Cerebellar cortex (tissue), 1 donor: ENCODE measurements around the gene PXK.
A peak's percentile ranks its signal among the peaks of the same experiment; 100 is the strongest.

ENCODE experiments used
- DNase-seq: peaks from one replicate; pipeline ENCODE4 v3.0.0-alpha.2; 2015; ENCODE audit warnings: low spot score

The PXK gene

DNA sequence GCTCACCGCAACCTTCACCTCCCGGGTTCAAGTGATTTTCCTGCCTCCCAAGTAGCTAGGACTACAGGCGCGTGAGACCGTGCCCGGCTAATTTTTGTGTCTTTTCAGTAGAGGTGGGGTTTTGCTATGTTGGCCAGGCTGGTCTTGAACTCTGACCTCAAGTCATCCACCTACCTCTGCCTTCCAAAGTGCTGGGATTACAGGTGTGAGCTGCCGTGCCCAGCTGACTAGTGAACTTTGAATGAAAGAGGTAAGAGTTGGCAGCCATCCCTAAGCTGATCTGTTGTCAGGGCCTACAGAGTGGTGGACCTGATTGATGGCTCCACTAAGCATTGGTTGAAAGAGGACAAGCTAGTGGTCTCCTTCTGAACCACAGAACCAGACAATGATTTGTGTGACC lies 15.3 kb downstream of the PXK start:
- no peak for DNase-seq

DNA sequence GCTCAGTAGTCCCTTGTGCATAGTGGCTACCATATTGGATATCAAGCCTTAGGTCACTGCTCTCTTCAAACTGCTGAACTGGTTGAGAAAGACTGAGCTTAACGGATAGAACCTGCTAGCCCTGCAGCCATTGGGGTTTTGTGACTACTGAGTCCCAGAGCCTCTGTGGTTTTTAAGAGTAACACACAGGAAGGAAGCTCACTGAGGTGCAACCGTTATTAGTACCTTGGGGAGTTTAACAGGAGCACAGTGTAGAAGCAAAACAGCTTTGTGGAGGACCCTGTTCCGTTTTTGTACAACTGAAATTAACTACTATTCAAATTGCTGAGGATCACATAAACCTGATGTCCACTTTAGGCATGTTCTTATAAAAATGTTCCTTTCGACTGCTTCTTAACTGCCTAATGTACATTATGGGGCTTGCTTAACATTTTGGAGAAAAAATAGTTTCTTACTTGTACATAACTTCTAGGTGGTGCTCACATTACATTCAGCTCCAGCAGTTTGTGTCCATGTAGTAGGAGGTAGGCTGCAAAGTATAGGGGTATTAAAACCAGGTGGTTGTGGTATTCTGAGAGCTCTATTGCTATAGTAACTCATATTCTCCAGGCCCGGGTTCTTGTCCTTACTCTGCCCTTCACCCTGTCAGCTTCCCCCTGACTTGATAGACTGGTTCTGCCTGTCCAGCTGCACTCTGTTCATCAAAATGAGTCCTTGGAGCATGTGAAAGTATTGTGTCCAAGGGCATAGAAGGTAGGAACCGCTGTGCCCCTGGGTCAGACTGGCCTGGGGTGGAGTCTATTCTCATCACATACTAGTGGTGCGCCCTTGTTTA lies 17.3 kb downstream of the PXK start:
- no peak for DNase-seq

DNA sequence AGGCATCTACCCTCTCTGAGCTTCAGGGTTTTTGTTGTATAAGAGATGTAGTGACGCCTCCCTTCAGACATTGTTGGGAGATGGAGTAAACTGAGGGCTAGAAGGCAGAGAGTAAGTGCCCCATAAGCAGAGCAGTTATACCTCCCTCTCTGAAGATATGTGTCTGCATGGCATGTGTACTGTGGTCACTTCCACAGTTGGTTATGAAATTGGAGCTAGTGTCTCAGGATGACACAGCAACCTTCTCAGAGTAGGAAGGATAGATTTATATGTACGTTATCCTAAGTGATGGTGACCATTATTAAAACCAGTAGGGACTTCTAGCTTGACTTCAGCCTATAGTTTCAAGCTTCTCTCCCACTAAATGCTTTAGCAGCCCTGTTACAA lies 17.9 kb downstream of the PXK start:
- no peak for DNase-seq

DNA sequence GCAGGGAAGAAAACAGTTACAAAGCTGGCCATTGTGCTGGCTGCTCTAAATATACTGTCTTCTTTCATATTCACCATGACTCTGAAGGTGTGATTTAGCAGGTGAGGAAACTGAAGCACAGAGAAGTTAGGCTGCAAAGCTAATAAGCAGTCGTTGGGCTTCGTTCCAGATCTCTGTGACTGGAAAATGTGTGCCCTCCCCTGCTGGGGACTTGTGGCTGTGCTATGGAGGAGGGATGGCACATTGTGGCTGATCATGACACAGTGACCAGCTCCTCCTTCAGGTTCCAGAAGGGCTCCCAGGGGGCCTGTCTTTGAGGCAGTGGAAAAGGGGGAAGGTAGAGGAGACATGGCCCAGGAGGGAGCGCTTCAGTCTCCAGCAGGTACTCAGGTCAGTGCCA lies 19.2 kb downstream of the PXK start:
- peak; percentile 27 for DNase-seq

DNA sequence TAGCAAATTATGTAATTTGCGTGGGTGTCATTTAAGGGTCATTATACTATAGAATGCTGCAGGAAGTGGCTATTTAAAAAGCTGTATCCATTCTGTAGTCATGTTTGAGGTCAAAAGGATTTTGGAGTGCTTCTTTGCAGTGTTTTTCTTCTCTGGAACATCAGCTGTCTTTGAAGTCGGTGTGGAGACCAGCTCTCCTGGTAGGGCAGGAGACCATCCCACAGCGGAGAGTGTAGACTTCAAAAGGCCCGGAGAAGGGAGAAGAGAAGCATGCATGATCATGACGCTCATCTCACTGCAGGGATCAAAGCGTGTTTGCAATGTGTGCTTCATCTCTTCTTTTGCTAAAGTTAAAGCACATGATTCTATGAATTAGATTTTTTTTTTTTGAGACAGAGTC lies 19.9 kb downstream of the PXK start:
- DNase-seq = no peak

DNA sequence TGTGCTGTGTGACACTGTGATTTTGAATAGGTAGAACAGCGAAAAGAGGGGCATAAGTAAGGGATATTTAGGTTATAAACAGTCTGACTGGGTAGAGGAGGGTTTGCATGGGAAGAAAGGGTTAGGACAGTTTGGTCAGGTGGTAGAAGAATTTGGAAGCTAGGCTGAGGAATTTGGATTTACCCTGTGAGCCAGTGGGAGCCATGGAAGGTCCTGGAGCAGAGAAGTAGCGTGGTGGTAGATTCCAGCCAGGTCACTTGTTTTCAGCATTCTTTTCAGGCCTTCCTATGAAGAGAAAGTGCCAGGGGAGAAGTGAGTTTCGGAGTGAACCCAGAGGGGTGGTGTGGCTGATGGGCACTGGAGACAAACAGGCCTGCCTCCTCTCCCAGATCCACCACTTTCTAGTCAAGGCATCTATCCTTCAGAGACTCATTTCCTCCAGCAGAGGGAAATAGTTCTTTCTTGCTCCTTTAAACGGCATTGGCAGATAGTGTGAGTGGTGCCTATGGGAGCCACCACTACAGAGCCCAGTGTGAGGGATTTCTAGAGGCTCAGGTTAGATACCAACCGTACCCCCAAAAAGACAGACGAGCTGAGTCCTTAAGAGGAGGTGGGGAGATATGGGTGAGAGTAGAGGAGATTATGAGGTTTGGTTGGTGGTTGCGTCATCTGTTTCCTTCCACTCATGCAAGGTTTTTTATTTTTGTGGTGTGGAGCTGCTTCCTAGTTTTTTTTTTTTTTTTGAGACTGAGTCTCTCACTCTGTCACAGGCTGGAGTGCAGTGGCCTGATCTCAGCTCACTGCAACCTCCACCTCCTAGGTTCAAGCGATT lies 21.2 kb downstream of the PXK start:
- DNase-seq = no peak

DNA sequence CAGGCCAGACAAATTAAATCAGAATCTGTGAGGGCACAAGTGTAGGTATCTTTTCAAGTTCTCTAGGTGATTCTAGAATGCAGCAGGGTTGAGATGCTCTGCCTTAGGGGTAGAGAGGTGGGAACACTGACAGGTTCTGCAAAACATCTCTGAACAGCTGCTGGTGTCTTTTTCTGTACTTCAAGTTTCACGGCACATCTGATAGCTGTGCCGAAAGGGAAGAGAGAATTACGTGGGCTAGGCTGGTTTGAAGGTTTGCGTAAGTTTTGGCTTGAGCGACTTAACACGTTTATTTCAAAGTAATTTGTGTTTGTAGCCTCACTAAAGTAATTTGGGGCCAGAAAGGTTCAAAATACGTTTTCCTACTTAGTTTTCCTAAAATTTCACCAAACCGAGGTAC lies 22.5 kb downstream of the PXK start:
- DNase-seq = no peak

DNA sequence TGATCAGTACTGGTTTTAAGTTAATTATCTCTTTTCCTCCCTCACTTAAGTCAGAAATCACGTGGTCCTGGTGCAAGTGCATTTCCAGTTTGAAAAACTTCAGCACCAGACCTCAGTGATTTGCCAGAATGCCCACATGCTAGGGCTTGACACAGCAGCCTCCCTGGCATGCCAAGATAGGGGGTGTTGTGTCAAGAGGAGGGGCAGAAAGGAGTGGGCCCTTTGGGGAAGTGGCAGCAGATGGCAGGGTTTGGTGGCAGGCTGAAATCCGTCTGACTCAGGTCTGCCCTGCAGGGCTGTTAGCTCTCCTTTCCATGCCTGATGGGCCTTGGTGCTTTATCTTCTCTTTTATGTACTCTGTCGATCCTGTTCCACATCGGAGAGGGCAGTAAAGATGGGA lies 23.4 kb downstream of the PXK start:
- peak; percentile 24 for DNase-seq

DNA sequence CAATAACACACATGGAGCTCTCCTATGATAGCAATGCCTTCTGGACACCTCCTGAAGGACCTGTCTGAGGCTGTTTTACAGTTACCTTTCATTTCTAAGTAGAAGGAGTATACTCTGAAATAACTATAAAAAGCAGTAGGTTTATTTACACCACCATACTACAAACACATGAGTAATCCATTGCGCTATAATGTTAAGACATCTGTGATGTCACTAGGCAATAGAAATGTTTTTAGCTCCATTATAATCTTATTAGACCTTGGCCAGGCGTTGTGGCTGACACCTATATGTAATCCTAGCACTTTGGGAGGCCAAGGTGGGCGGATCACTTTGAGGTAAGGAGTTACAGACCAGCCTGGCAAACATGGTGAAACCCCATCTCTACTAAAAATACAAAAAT lies 24.7 kb downstream of the PXK start:
- no peak for DNase-seq

DNA sequence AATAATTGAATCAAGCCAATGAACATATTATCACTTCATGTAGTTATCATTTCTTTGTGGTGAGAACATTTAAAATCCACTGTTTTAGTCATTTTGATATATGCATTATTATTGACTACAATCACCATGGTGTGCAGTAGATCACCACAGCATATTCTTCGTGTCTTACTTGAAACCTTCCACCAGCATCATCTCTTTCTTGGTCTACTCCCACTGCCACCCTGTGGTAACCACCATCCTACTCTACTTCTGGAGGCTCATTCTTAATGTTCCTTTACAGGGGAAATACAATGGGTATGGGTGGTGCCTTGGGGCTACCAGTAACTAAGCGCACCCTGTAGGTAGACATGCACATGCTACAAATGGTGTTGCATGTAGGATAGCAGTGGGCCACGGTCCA lies 25.4 kb downstream of the PXK start:
- no peak for DNase-seq

DNA sequence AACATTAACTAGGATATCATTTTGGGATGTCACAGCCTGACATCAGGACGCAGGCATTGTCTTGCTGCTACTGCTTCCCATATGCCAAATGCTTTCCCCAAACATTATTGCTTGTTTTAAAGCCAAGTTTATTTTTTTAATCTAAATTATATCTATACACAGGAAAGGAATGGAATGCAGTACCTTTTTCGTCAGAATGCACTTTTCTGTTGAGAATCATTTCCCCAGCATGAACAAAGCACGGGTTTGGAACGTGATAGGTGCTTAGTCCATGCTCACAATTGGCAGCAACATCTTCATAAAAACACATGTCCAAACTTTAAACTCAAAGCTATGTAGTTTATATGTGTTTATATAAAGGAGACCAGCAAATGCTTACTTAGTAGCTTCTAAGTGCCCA lies 26.1 kb downstream of the PXK start:
- no peak for DNase-seq

DNA sequence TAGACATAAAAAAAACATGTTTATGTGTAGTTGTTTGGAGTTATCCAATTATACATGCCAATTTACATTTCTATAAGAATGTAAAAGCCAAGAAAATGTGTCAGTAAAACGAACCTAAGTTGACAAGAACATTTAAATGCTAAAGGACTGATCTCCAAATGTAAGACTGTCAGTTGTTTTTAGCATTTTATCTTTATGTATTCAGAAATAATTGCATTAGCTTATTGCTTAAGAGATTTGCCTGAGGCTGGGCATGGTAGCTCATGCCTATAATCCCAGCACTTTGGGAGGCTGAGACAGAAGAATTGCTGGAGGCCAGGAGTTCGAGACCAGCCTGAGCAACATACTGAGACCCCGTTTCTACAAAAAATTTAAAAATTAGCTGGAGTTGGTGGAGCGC lies 26.9 kb downstream of the PXK start:
- no peak for DNase-seq

DNA sequence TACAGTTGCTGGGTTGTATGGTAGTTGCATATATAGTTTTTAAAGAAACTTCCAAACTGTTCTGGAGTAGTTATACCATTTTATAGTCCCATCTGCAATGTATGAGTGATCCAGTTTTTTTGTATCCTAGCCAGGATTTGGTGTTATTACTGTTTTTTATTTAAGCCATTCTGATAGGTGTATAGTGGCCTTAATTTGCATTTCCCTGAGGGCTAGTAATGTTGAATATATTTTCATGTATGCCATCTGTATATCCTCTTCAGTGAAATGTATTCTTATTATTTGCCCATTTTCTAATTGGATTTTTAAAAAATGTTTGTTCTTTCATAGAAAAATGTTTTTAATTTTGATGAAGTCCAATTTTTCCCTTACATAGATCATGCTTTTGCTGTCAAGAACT lies 29.2 kb downstream of the PXK start:
- no peak for DNase-seq

DNA sequence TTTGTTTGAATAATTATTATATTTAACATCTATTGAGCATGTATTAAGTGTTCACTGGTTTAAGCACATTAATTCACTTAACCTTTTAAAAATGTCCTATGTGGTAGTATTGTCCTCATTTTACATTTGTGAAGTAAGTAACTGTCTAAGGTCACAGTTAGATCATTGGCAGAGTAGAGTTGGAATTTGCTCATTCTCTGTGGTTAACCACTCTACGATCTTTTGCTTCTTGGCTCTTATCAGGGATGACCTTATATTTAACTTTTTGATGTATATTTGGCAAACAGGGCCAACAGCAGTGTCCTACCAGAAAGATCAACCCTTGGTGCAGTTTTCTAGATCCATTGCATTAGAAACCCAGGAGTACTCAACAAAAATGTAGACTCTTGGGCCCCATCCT lies 34.0 kb downstream of the PXK start:
- DNase-seq = no peak

DNA sequence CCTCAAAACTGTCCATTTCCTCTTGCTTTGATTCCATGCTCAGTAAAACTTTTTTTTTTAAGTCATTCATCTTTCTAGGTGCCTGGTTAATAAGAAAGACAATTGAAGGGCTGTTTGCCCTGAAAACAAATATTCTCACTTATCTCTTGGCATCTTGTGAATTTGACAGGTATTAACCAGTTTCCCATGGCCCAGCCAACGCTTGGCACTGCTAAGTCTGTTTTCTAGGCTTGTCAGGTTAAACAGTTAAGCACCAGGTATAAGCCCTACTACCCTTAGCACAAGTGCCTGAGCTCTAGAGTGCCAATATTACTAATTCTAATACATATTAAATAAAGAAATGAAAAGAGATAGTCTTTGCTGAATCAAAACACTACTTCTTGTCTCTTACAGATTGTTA lies 36.3 kb downstream of the PXK start:
- DNase-seq = no peak

DNA sequence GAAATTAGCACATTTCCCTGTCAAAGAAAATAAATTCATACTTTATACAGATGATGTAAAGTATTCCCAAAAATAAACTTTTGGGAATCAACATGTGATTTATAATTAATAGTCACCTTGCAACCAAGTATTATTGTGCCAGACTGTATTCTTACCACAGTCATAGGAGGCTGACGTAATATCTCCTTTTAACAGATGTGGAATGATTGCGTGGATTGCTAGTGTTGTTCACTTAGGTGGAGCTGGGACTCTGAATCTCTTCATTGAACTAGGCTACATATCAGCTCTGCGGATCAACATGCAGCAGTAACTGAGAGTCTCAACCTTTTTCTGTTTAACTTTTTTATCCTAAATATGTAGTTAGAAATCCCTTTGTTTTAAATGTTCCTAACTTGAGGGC lies 37.2 kb downstream of the PXK start:
- no peak for DNase-seq

DNA sequence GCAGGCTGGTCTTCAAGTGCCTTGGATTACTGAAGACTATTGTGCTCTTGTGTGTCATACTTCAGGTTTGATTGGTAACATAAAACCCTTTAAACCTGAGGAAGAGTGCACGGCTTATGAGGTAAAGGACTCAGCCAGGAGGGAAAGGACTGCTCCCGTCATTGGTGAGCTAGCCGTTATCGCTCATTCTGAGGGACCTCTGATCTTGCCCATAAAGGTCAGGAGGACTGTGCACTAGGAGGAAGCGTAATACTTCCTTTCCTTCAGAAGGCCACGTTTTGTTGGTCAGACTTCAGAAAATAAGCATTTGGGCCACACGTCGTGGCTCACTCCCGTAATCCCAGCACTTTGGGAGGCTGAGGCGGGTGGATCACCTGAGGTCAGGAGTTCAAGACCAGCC lies 37.7 kb downstream of the PXK start:
- no peak for DNase-seq

DNA sequence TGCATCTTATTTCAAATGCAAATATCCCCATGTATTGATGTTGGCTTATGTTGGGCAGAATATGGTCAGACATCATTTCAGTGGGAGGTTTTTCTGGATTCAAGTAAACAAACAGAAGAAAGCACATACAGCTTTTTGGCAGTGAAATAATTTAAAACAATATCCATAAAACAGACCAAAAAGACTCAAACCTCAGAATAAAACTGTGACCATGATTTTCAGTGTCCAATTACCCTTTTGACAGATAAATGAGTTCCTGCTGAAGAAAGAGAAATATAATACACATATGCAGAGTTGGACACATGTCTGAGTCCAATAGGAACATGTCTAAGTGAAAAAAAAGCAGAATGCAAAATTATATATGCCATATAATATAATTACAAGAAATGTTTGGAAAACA lies 39.1 kb downstream of the PXK start:
- DNase-seq = no peak

DNA sequence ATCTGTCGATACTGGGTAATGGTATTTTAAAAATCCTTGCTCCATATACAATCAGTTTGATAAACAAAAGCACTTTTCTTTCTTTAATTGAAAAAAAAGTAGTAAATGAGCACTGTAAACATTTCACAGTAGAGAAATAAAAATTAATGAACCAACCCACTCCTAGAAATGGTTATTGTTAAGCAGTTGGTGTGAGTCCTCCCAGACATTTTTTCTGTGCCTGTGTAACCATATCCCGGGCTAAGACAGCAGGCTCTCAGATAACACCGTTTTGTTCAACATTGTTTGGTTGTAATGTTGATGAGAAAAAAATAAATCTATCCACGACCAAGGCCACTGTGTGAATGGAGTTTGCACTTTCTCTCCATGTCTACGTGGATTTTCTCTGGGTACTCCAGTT lies 42.6 kb downstream of the PXK start:
- DNase-seq = no peak

DNA sequence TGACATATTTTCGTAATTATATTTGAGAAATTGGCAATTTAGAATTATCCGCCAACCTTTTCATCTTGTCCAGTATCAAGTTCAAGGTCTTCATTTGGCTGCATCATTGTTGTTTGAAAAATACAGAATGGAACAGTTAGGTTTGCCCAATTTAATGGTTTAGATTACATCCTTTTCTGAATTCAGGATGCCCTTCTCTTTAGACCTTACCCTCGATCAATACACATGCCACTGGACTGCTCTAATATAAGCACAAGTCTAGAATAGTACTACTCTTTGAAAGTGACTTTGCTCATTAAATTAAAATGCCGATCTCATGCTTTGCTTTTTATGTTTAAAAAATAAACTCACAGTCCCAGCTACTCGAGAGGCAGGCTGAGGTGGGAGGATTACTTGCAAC lies 44.5 kb downstream of the PXK start:
- no peak for DNase-seq

DNA sequence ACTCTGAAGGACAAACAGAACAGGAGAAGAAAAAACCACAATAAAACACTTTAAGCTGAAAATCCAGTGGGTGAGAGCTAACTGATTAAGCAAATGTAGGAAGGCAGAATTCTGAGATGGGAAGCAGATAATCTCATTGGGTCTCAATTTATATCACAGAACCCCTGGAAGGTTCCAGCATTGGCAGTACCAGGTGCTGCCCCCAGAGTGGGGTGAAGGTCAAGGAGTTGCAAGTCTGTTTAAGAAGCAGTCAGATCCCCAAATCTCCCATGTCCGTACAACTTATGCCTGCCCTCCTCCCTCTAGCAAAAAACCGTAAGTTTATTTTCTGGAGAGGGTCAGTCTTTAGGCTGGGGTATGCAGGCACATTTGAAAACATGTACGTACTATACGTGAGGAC lies 45.1 kb downstream of the PXK start:
- no peak for DNase-seq

DNA sequence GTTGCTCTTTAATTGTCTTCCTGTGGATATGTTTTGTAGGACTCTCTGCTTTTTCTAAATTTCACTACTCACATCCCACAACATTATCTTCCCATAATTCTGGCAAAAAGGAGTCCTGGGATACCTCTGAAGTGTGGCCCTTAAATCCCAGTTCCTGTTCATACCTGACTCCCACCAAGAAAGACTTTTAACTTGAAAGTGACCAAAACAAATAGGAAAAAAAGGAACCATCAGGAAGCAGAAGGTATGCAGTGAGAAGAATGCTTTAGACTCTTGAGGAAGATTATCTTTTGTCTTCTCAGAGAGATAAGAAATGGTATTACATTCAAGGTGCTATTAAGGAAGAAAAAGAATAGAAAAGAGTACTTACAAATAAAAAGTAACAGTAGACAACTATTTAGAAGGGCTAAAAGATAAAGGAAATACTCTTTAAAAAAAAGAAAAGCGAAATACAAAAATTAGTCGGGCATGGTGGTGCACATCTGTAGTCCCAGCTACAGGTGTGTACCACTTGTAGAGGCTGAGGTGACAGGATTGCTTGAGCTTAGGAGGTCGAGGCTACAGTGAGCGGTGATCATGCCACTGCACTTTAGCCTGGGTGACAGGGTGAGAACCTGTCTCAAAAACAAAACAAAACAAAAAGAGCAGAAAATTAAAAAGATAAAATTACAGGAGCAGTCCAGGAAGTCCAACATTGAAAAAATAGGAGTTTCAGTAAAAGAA lies 46.8 kb downstream of the PXK start:
- no peak for DNase-seq

DNA sequence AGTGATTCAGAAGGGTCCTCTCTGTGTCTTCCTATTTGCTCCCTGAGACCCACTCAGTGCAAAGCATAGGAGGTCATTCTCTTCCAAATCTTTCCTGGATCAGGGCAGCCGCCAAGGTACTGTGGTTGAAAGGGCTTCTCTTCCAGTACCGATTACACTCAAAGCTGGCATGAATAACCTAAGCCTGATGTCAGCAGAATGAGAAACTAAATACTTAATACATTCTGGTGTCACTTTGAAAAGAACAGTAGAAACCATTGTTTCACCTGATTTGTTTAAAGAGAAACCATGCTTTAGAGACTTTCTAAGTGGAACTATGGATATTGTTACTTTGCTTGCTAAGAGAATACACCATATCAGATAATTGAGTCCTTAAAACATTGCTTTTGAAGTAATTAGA lies 50.8 kb downstream of the PXK start:
- peak; percentile 26 for DNase-seq
